T-cell (primary cell): ENCODE data around the gene IFT43. TPM values are rescaled to one million over a fixed set of nuclear protein-coding genes. Genes with fewer than 3 reads are reported as not detected.

Experiments
- ATAC-seq, 4 experiments: fragments of 200-7000 bp in 3 of 4; fragments of 150-1000 bp in 1 of 4; cut with Tn5 transposase; replicated peaks in 1 of 4; 1 replicate in 3 of 4; 2 replicates in 1 of 4; pipeline ENCODE4 v1.10.0; 2021; ENCODE audit warnings: moderate library complexity in 3 of 4, mild to moderate bottlenecking in 2 of 4, moderate number of reproducible peaks in 1 of 4
- CTCF ChIA-PET, 2 donors: fragments of 300-600 bp; sonication (Branson Sonifier 250); formaldehyde crosslinking; loops; one replicate each; lab custom pipeline; 2022; ENCODE audit warnings: antibody characterized with exemption in 2 of 2; lab: Charles Lee
- POLR2A ChIA-PET, 2 donors: fragments of 300-600 bp; sonication (Branson Sonifier 250); formaldehyde crosslinking; loops; one replicate each; lab custom pipeline; 2022; ENCODE audit warnings: antibody characterized with exemption in 2 of 2; lab: Charles Lee
- DNase-seq, 35 experiments: peaks; one replicate each; pipeline versions ENCODE4 v3.0.0 to v3.0.0-alpha.2; 2013 to 2023
- H3K27ac ChIP-seq: one replicate; pipeline ENCODE4 v1.5.1; 2013; ENCODE audit warnings: low read length
- H3K27me3 ChIP-seq, 2 experiments: replicated peaks in 1 of 2; 1 replicate in 1 of 2; 2 replicates in 1 of 2; pipeline versions ENCODE4 v1.6.1 to v1.7.0; 2013; ENCODE audit warnings: low read length in 1 of 2, mixed read lengths in 1 of 2; ENCODE audit not compliant: control insufficient read depth in 2 of 2, insufficient read depth in 2 of 2; ENCODE audit errors: extremely low read depth in 1 of 2
- H3K36me3 ChIP-seq, 2 donors: 1 replicate in 1 of 2; 2 replicates in 1 of 2; pipeline versions ENCODE4 v1.6.1 to v1.7.0; 2013; ENCODE audit warnings: low read length in 1 of 2; ENCODE audit not compliant: control insufficient read depth in 2 of 2, insufficient read depth in 1 of 2; ENCODE audit errors: extremely low read depth in 1 of 2
- H3K4me1 ChIP-seq, 2 experiments: 1 replicate in 1 of 2; 2 replicates in 1 of 2; pipeline versions ENCODE4 v1.6.1 to v1.7.0; 2013; ENCODE audit warnings: low read length in 2 of 2, mixed read lengths in 1 of 2; ENCODE audit not compliant: insufficient read depth in 2 of 2, control insufficient read depth in 1 of 2; ENCODE audit errors: extremely low read depth in 1 of 2
- H3K4me3 ChIP-seq, 2 donors: 1 replicate in 1 of 2; 2 replicates in 1 of 2; pipeline versions ENCODE4 v1.5.1 to v1.7.0; 2013; ENCODE audit warnings: mild to moderate bottlenecking in 2 of 2, low read length in 1 of 2, moderate library complexity in 1 of 2; ENCODE audit not compliant: control insufficient read depth in 1 of 2; ENCODE audit errors: extremely low read depth in 1 of 2
- H3K9me3 ChIP-seq: 2 replicates; pipeline ENCODE4 v1.7.0; 2013
- H3K27ac Mint-ChIP-seq, 2 donors: one replicate each; pipeline ENCODE4 v1.8.0; 2020 to 2021; ENCODE audit warnings: mild to moderate bottlenecking in 2 of 2, mixed read lengths in 2 of 2
- H3K27me3 Mint-ChIP-seq, 2 donors: one replicate each; pipeline ENCODE4 v1.8.0; 2021 to 2022; ENCODE audit warnings: mixed read lengths in 2 of 2
- H3K36me3 Mint-ChIP-seq: one replicate; pipeline ENCODE4 v1.8.0; 2021; ENCODE audit warnings: mixed read lengths
- H3K4me1 Mint-ChIP-seq, 3 donors: one replicate each; pipeline ENCODE4 v1.8.0; 2020 to 2022; ENCODE audit warnings: mixed read lengths in 3 of 3, mild to moderate bottlenecking in 1 of 3
- H3K4me3 Mint-ChIP-seq, 3 donors: one replicate each; pipeline ENCODE4 v1.8.0; 2020 to 2022; ENCODE audit warnings: mild to moderate bottlenecking in 3 of 3, mixed read lengths in 3 of 3, moderate library complexity in 3 of 3
- H3K9me3 Mint-ChIP-seq, 3 donors: one replicate each; pipeline ENCODE4 v1.8.0; 2020 to 2022; ENCODE audit warnings: mixed read lengths in 3 of 3
- WGBS: methylation state at CpG from one replicate; pipeline ENCODE4 v1.1.5; 2013; ENCODE audit warnings: missing lambda C conversion rate; ENCODE audit not compliant: insufficient coverage; 5-methylcytosine and 5-hydroxymethylcytosine counted together
- total RNA-seq, 35 experiments: library from RNA in 6 of 35; stranded (reverse) in 6 of 35; fragments of 120-200 nt in 1 of 35; gene quantifications; one replicate each; pipeline versions ENCODE4 v1.2.1 to v1.2.4 and lab custom pipeline; 2013 to 2026

IFT43 gene
- total RNA-seq, 5 donors from 2014 or later (not counting 1 experiment from before 2014, with no cell fraction given): 10.0 to 13.5 (median 11.9) TPM

GRCh38 chr14:76100236-76100635 is 114.7 kb downstream of the IFT43 start:
- H3K27ac Mint-ChIP-seq: no peak overlapping the region
- Histone ChIP-seq H3K9me3 (no peaks in the 10 kb centered on the region), H3K4me1 (no peaks in the 10 kb centered on the region), H3K27ac (no peak overlapping the region), H3K27me3 (peaks cover 0 to 13% of the 10 kb centered on the region in 2 experiments), H3K36me3 (no peaks in the 10 kb centered on the region), H3K4me3 (no peak overlapping the region)
- ChIA-PET CTCF (no interaction called here), POLR2A (no interaction called here)
- ATAC-seq: no peak
- H3K4me3 Mint-ChIP-seq: no peak overlapping the region
- 81% methylated on average over 7 of the region's 14 CpGs for WGBS
- no peak for DNase-seq
- no peaks in the 10 kb centered on the region for H3K36me3 Mint-ChIP-seq
- H3K27me3 Mint-ChIP-seq: peaks cover 13 to 15% of the 10 kb centered on the region in 2 donors
- no peaks in the 10 kb centered on the region for H3K9me3 Mint-ChIP-seq
- H3K4me1 Mint-ChIP-seq: no peaks in the 10 kb centered on the region

DNA sequence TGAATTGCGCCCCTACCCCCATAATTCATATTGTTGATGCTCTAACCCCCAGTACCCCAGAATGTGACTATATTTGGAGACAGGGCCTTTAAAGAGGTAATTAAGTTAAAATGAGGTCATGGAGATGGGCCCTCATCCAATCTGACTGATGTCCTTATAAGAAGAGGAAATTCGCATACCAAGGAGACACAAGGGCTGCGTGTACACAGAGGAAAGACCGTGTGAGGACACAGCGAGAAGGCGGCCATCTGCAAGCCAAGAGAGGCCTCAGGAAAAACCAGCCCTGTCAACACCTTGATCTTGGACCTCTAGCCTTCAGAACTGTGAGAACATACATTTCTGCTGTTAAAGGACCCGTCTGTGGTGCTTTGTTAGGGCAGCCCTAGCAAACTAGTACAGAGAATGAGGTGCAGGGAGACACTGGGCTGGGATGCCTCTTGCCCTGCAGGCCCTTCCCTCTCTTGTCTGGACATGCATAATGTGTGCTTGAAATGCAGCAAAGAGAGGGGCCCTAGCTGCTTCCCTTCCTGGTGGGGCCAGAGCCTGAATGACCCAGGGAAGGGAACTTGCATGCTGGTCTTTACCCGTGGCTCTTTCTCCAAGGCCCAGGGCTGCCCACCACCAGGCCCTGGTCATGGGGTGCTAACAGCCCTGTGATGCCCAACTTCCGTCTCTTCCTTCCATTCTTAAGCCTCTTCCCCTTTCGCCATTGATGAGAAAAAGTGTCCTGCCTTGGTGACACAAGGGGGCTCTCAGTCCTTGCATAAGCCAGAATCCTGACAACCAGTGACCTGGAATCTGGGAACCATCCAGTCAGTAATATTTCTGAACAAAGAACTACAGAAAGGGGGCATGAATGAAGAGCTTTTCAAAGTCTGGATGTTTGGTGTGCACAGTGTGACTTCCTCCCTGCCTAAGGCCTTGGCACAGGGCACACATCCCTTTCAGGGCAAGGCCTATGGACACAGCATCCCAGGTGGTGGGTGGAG is 116.1 kb downstream of the IFT43 start:
- peaks cover 0 to 13% of the 10 kb centered on the region in 2 experiments for H3K27me3 ChIP-seq
- H3K27me3 Mint-ChIP-seq: peaks cover 23 to 24% of the 10 kb centered on the region in 2 donors
- CTCF ChIA-PET: no interaction called here
- POLR2A ChIA-PET: no interaction called here
- H3K4me1 Mint-ChIP-seq: no peaks in the 10 kb centered on the region
- no peaks in the 10 kb centered on the region for H3K9me3 Mint-ChIP-seq
- H3K36me3 ChIP-seq: no peaks in the 10 kb centered on the region
- no peak overlapping the region for H3K4me3 ChIP-seq
- ATAC-seq (no peak), DNase-seq (no peak)
- 77% methylated on average over 9 of the region's 10 CpGs for WGBS
- H3K36me3 Mint-ChIP-seq: no peaks in the 10 kb centered on the region
- no peak overlapping the region for H3K27ac ChIP-seq
- H3K27ac Mint-ChIP-seq: no peak overlapping the region
- H3K4me1 ChIP-seq: no peaks in the 10 kb centered on the region
- H3K4me3 Mint-ChIP-seq: no peak overlapping the region
- no peaks in the 10 kb centered on the region for H3K9me3 ChIP-seq

DNA sequence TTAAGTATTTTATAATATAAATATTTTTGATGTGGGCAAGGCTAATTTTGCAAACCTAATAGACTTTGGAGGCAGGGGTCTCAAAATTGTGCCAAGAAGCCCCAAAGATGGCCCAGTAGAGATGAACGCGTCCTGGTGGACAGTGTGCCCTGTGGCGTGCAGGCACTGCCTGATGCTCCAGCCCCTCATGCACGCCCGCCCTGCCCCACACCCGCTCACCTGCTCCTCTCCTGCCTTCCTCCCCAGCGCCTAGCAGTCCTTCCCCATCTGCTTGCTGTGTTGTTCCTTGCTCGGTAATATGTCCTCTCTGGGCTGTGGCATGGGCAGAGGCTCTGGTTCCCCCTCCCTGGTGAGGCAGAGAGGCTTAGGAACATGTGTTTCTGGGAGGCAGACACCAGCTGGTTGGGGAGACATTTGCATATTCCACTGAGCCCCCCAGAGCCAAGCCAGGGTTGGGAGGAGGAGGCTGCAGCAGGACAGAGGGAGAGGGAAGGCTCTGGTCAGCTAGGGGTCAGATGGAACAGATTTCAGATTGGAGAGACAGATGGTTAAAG is 119.3 kb downstream of the IFT43 start:
- H3K4me1 Mint-ChIP-seq: no peaks in the 10 kb centered on the region
- POLR2A ChIA-PET: no interaction called here
- no peaks in the 10 kb centered on the region for H3K36me3 Mint-ChIP-seq
- H3K9me3 Mint-ChIP-seq: peaks cover 3 to 7% (median 6%) of the 10 kb centered on the region in 3 donors
- CTCF ChIA-PET: no interaction called here
- no peak overlapping the region for H3K4me3 Mint-ChIP-seq
- Histone ChIP-seq H3K4me3 (no peak overlapping the region), H3K27ac (no peak overlapping the region), H3K4me1 (no peaks in the 10 kb centered on the region), H3K36me3 (no peaks in the 10 kb centered on the region), H3K9me3 (no peaks in the 10 kb centered on the region), H3K27me3 (peaks cover 0 to 15% of the 10 kb centered on the region in 2 experiments)
- ATAC-seq (no peak), DNase-seq (no peak)
- 40% methylated on average over 1 of the region's 8 CpGs for WGBS
- no peak overlapping the region for H3K27ac Mint-ChIP-seq
- H3K27me3 Mint-ChIP-seq: peaks cover 25 to 30% of the 10 kb centered on the region in 2 donors

DNA sequence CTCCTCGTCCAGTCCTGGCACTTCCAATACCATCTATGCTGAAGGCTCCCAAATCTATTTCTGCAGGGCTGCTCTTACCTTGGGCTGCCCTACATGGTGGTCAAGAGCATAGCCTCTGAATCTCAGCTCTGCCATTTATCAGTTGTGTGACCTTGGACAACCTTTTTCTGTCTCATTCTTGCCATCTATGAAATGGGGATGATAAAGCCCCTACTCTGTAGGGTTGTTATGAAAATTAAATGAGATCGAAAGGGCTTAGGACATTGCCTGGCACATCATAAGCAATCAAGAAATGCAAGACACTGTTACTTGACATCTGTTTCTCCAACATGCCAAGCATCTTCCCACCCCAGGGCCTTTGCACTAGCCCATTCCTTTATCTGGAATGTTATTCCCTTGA is 120.6 kb downstream of the IFT43 start:
- peaks cover 3 to 7% (median 6%) of the 10 kb centered on the region in 3 donors for H3K9me3 Mint-ChIP-seq
- DNase-seq (no peak), ATAC-seq (no peak)
- H3K27me3 ChIP-seq: peaks cover 0 to 16% of the 10 kb centered on the region in 2 experiments
- H3K9me3 ChIP-seq: no peaks in the 10 kb centered on the region
- H3K4me1 ChIP-seq: no peaks in the 10 kb centered on the region
- no peaks in the 10 kb centered on the region for H3K4me1 Mint-ChIP-seq
- H3K27ac Mint-ChIP-seq: no peak overlapping the region
- no peaks in the 10 kb centered on the region for H3K36me3 ChIP-seq
- H3K4me3 ChIP-seq: no peak overlapping the region
- WGBS: 55% methylated on average over 1 of the region's 2 CpGs
- ChIA-PET POLR2A (no interaction called here), CTCF (interaction anchor here in 1 of 2 donors (0.7 kb wide), 1 partner anchor 195 kb away, joined by 3 read pairs; no protein-coding TSS in a partner anchor)
- no peak overlapping the region for H3K27ac ChIP-seq
- no peak overlapping the region for H3K4me3 Mint-ChIP-seq
- peaks cover 22 to 28% of the 10 kb centered on the region in 2 donors for H3K27me3 Mint-ChIP-seq
- H3K36me3 Mint-ChIP-seq: no peaks in the 10 kb centered on the region

GRCh38 chr14:76109087-76109880 is 123.7 kb downstream of the IFT43 start:
- Mint-ChIP-seq H3K9me3 (peaks cover 3 to 7% (median 6%) of the 10 kb centered on the region in 3 donors), H3K27ac (no peak overlapping the region), H3K27me3 (peaks cover 21 to 34% of the 10 kb centered on the region in 2 donors), H3K4me1 (no peaks in the 10 kb centered on the region), H3K4me3 (no peak overlapping the region), H3K36me3 (no peaks in the 10 kb centered on the region)
- 84% methylated on average over 12 of the region's 14 CpGs for WGBS
- no peak overlapping the region for H3K27ac ChIP-seq
- ATAC-seq: no peak
- no peaks in the 10 kb centered on the region for H3K4me1 ChIP-seq
- H3K27me3 ChIP-seq: peaks cover 0 to 23% of the 10 kb centered on the region in 2 experiments
- no peaks in the 10 kb centered on the region for H3K9me3 ChIP-seq
- ChIA-PET POLR2A (no interaction called here), CTCF (no interaction called here)
- DNase-seq: no peak
- no peaks in the 10 kb centered on the region for H3K36me3 ChIP-seq
- H3K4me3 ChIP-seq: no peak overlapping the region
